Measurements from ENCODE around the gene POU2F3. TPM values are rescaled to one million over a fixed set of nuclear protein-coding genes. Genes with fewer than 3 reads are reported as not detected.

Gene POU2F3
- total and polyA plus RNA-seq, 2 of the 8 experiments (the other 6 are each of a cell fraction or from before 2014, with no cell fraction given) = 1.0 to 2.1 TPM

- CTCF ChIA-PET (ENCODE audit: partially characterized antibody) = interaction anchor here (1.4 to 41.2 kb wide), 6 partner anchors 9 to 44 kb away, joined by 5 to 1412 read pairs (median 10); no protein-coding TSS in a partner anchor
- TF ChIP-seq SIN3A (conservative IDR thresholded peaks at IDR 0.05 in 1 of 2, IDR thresholded peaks at IDR 0.05 in 1 of 2; ENCODE audit: low read depth in 1 of 2, low read length in 2 of 2) = no peak
- no peak for TF ChIP-seq EGR1 (IDR thresholded peaks at IDR 0.05; ENCODE audit: borderline replicate concordance, low read depth, low read length)
- TF ChIP-seq KDM5A (IDR thresholded peaks at IDR 0.05; ENCODE audit: low read length) = no peak
- TF ChIP-seq RBBP5 (IDR thresholded peaks at IDR 0.05; ENCODE audit: borderline replicate concordance, low read depth, low read length) = no peak
- TF ChIP-seq MAFK (IDR thresholded peaks at IDR 0.05; ENCODE audit: low read depth, low read length) = no peak
- no peak for TF ChIP-seq SIRT6 (IDR thresholded peaks at IDR 0.05; ENCODE audit: low read length)
- no peak for TF ChIP-seq RFX5 (IDR thresholded peaks at IDR 0.05; ENCODE audit: borderline replicate concordance, low read depth, low read length)
- no peak for TF ChIP-seq USF2 (IDR thresholded peaks at IDR 0.05; ENCODE audit: low read length)
- TF ChIP-seq YY1 (IDR thresholded peaks at IDR 0.05; ENCODE audit: low read depth, low read length) = no peak
- TF ChIP-seq TEAD4 (IDR thresholded peaks at IDR 0.05; ENCODE audit: low read depth, low read length) = no peak
- TF ChIP-seq FOSL1 (IDR thresholded peaks at IDR 0.05; ENCODE audit: insufficient read depth, low read depth, low read length) = no peak
- TF ChIP-seq CHD2 (IDR thresholded peaks at IDR 0.05; ENCODE audit: low read length) = no peak
- TF ChIP-seq ZNF274 (IDR thresholded peaks at IDR 0.05; ENCODE audit: borderline replicate concordance, extremely low read depth, low read length) = no peak
Measured at GRCh38 chr11:120256779-120257178, 16.8 kb downstream of the POU2F3 start.

More at GRCh38 chr11:120256779-120257178, 16.8 kb downstream of the POU2F3 start:
- no peak overlapping the region for H3K27ac ChIP-seq (ENCODE audit: low read depth, low read length)
- H3K9ac ChIP-seq (replicated peaks in 1 of 4; ENCODE audit: extremely low read depth in 1 of 4, low read depth in 3 of 4, low read length in 3 of 4) = no peak overlapping the region
- no peak overlapping the region for H4K91ac ChIP-seq (replicated peaks; ENCODE audit: insufficient read length, low read length)
- H3K56ac ChIP-seq (replicated peaks; ENCODE audit: insufficient read length, low read depth, low read length) = no peak overlapping the region
- peaks cover 0 to 7% (median 3%) of the 10 kb centered on the region in 4 experiments; a peak in 4 of 7 replicates for H3K27me3 ChIP-seq (replicated peaks in 1 of 4; ENCODE audit: control insufficient read depth in 3 of 4, extremely low read depth in 1 of 4, insufficient read depth in 3 of 4, low read length in 3 of 4)
- no peak overlapping the region for H2BK5ac ChIP-seq (ENCODE audit: low read depth, low read length)
- H3K23me2 ChIP-seq (ENCODE audit: low read depth, low read length) = no peaks in the 10 kb centered on the region; the same call in 1 of the 2 replicates
- H3K4me2 ChIP-seq (ENCODE audit: insufficient read depth in 1 of 2, low read depth in 2 of 2, low read length in 2 of 2) = no peak overlapping the region; a peak in 1 of 4 replicates
- H3K79me2 ChIP-seq (ENCODE audit: control insufficient read depth in 1 of 2, insufficient read depth in 2 of 2, low read length in 2 of 2) = no peaks in the 10 kb centered on the region
- no peaks in the 10 kb centered on the region for H3K9me3 ChIP-seq (ENCODE audit: insufficient read depth in 2 of 2, low read depth in 1 of 2, low read length in 1 of 2)
- H3K4me3 ChIP-seq (ENCODE audit: extremely low read depth in 1 of 4, insufficient read depth in 2 of 4, low read depth in 3 of 4, low read length in 4 of 4) = no peak overlapping the region
- WGBS, 2 experiments (ENCODE audit: extremely low coverage in 1 of 2, insufficient coverage in 1 of 2, insufficient read length in 1 of 2, insufficient replicate concordance in 2 of 2, low coverage in 1 of 2, low lambda C conversion rate in 2 of 2, missing lambda C conversion rate in 1 of 2) = 91% methylated on average over 2 of the region's 2 CpGs; no CpG with 5 or more reads in 1 of the 2 experiments
- H3K79me1 ChIP-seq (ENCODE audit: low read depth, low read length) = no peaks in the 10 kb centered on the region; the same call in 1 of the 2 replicates
- FAIRE-seq (no peak), DNase-seq (ENCODE audit: low read depth in 1 of 2, low spot score in 2 of 2) (no peak)
- 0 out of 2 replicates have a peak overlapping the region, but pooled peaks have one; percentile 23 for H2BK12ac ChIP-seq (ENCODE audit: low read depth, low read length)
- no peaks in the 10 kb centered on the region for H4K20me1 ChIP-seq (replicated peaks in 1 of 2; ENCODE audit: control insufficient read depth in 1 of 2, insufficient read depth in 2 of 2, low read length in 2 of 2)
- no peak overlapping the region for H3K4ac ChIP-seq (replicated peaks; ENCODE audit: insufficient read length, low read depth, low read length)
- no peak overlapping the region for H3K18ac ChIP-seq (ENCODE audit: extremely low read depth, low read length)
- no peak overlapping the region for H3K23ac ChIP-seq (ENCODE audit: insufficient read length)
- no peak overlapping the region for H3K14ac ChIP-seq (ENCODE audit: insufficient read length)
- H4K5ac ChIP-seq (ENCODE audit: insufficient read length, low read depth, low read length) = no peak overlapping the region
- H2AFZ ChIP-seq (ENCODE audit: low read length) = no peak overlapping the region
- POLR2A ChIA-PET (ENCODE audit: partially characterized antibody) = interaction anchor here (2.8 kb wide), 1 partner anchor 21 kb away, joined by 9 read pairs; no protein-coding TSS in a partner anchor
- H2BK120ac ChIP-seq (replicated peaks; ENCODE audit: low read depth, low read length) = no peak overlapping the region
- no peak overlapping the region for H2AK5ac ChIP-seq (ENCODE audit: low read depth, low read length)
- no peak overlapping the region for H2BK20ac ChIP-seq (ENCODE audit: low read length)
- no peak overlapping the region for H2BK15ac ChIP-seq (ENCODE audit: low read length)
- peaks cover 13 to 30% (median 16%) of the 10 kb centered on the region in 4 experiments for H3K4me1 ChIP-seq (replicated peaks in 1 of 4; ENCODE audit: control insufficient read depth in 3 of 4, insufficient read depth in 4 of 4, low read length in 3 of 4)
- H4K8ac ChIP-seq (ENCODE audit: extremely low read depth, insufficient read depth, low read length) = no peak overlapping the region
- H3K36me3 ChIP-seq (ENCODE audit: control insufficient read depth in 2 of 4, insufficient read depth in 4 of 4, low read length in 3 of 4) = no peaks in the 10 kb centered on the region
